Fibroblast of skin of abdomen (primary cell): Measurements from ENCODE around the gene MPO.

Source experiments
- DNase-seq: peaks from one replicate; pipeline ENCODE4 v3.0.0-alpha.2; 2013

The MPO gene

GRCh38 chr17:58306131-58306951 is 25.6 kb upstream of the MPO start:
- no peak for DNase-seq

GRCh38 chr17:58305626-58306025 is 24.9 kb upstream of the MPO start:
- DNase-seq = no peak

GRCh38 chr17:58304750-58305486 is 24.2 kb upstream of the MPO start:
- DNase-seq = no peak

- DNase-seq = peak; percentile 40
Observed at GRCh38 chr17:58303971-58304749, 23.4 kb upstream of the MPO start.

- DNase-seq = no peak
Observed at GRCh38 chr17:58302919-58303585, 22.3 kb upstream of the MPO start.

GRCh38 chr17:58302171-58302918 is 21.6 kb upstream of the MPO start:
- no peak for DNase-seq

GRCh38 chr17:58301504-58302150 is 20.9 kb upstream of the MPO start:
- DNase-seq = no peak

- DNase-seq = no peak
Observed at GRCh38 chr17:58300336-58300735, 19.6 kb upstream of the MPO start.

GRCh38 chr17:58294034-58294433 is 13.3 kb upstream of the MPO start:
- DNase-seq = no peak

GRCh38 chr17:58291246-58291645 is 10.5 kb upstream of the MPO start:
- no peak for DNase-seq

- no peak for DNase-seq
Observed at GRCh38 chr17:58289869-58290268, 9.1 kb upstream of the MPO start.

- no peak for DNase-seq
Observed at GRCh38 chr17:58285422-58285810, 4.7 kb upstream of the MPO start.

GRCh38 chr17:58284613-58285421 is 4.1 kb upstream of the MPO start:
- DNase-seq = no peak

GRCh38 chr17:58283674-58284612 is 3.2 kb upstream of the MPO start:
- no peak for DNase-seq

- no peak for DNase-seq
Observed at GRCh38 chr17:58282442-58282841, 1.7 kb upstream of the MPO start.

- DNase-seq = no peak
Observed at GRCh38 chr17:58281511-58282011, 826 bp upstream of the MPO start.

- no peak for DNase-seq
Observed at GRCh38 chr17:58279736-58280479, 827 bp downstream of the MPO start.

GRCh38 chr17:58279016-58279711 is 1.6 kb downstream of the MPO start:
- DNase-seq = peak; percentile 3
